DLD1 (cell line): ENCODE results near the gene OR6N1.

Experiments used
- in situ Hi-C: cut with HindIII; loops from 2 replicates; pipeline ENCODE4 v1.10.0; 2017; ENCODE audit warnings: low sequenced_read_pairs

The OR6N1 gene

DNA sequence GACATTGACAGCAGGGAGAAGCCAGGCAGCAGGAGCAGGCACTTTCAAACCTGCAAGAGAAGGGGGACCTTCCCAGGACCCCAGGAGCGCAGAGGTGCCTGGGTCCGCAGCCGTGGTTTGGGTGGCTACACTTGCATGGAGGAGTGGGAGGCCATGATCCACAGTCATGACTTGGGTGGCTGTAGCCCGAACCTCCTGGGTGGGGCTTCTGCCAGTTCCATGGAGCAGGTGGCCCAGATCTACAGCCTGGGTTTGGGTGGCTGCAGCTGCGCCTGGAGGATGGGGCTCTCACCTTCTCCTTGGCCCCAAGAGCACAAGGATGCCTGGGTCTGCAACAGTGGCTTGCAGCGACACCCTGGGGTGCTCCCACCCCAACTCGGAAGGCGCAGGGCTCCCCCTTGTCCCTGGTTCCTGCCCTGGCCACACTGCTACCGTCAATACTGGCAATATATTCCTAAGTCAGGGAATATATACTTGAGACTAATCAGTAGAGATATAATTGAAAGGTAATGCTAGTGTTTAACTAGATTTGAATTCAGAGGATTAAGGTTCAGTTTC lies 19.8 kb downstream of the OR6N1 start:
- in situ Hi-C loops = no loop called here

DNA sequence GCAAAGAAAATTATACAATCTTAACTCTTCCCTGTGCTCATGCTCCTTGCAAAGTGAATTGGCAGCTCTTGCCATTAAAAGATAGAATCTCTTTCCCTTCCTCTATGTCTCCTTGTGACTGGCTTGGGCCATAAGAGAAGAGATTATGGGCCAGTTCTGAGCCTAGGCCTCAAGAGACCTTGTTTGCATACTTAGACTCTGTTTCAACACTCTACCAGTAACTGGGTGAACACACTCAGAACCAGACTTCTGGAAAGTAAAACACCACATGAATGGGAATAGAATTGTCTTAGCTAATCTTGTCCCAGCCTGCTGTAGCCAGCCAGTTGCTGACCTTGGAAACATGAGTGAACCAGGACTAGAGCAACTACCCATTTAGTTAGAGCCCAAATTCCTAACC lies 36.1 kb downstream of the OR6N1 start:
- in situ Hi-C loops = no loop called here

DNA sequence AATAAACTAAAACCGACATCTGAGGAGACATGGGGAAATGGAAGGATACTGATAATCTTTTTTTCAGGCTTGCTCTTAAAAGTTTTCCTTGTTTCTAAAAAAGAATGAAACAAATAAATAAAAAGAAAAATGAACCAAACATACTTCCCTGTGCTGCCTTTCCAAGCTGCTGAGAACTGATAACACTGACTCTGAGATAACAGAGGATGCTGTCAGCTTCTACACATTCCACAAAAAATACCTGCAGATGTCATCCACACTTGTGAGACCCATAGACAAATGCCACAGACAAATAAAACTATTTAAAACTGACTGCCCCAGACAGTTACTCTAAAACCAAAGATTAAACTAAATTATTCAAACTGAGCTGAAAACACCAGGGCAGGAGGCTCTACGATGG lies 39.5 kb downstream of the OR6N1 start:
- in situ Hi-C loops = no loop called here

DNA sequence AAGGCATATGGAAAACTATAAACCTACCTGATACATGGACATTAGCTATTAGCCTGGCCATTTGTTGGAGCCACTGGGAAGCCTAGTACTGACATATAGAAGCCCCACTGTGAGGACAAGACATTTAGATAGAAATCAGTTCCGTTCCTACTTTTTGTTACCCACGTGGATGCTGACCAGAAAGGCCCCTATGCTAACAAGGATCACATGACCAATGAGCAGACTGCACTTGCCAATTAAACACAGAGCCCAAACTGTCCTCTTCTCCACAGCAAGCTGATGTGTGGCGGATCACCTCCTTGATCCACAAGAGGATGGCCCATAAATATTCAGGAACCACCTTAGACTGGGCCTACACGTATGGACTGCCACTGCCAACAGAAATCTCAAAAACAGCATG lies 40.3 kb downstream of the OR6N1 start:
- in situ Hi-C loops = no loop called here

DNA sequence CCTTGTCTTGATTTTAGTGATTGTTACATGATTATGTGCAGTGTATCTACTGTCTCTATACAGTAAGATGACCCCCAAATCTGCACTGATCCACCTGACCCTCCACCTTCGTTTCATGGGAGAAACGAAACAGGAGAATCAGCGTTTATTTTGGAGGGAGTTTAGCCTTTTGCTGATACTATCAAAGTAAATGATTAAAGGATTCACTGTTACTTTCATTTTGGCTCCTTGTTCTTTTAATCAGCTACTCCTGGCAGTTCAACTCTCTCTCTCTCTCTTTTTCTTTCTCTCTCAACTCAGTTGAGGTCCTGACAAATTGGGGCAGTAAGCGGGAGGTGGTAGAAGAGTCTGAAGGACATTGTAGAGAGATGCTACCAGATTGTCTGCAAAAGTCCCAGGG lies 41.5 kb downstream of the OR6N1 start:
- in situ Hi-C loops = no loop called here

DNA sequence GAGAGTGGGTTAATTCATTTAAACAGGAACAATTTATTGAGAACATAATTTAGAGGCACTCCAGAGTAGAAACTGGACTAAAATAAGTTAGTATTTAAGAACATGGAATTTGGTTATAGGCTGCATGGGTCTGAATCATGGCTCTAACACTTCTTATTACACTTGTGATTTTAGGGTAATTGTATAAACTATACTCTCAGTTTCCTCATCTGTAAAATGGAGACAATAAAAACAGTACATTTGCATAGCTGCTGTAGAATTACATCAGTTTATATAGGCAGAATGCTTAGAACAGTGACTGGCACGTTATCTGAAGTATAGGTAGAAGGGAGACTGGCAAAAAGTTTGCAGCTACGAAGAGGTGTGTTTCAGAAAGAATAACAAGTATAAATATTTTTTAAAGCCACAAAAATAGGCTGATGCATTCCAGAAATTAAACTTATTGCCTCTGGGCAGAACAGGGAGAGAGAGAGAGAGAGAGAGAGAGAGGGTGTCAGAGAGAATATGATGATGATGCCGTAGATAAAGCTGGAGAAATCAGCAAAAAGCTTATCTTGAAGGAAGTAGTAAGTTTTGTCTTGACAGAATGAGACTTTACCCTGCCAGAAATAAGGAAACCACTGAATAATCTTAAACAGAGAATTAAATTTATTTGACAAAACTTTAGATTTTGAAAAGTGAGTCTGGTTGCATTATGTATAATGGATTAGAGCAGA lies 43.3 kb downstream of the OR6N1 start:
- in situ Hi-C loops = no loop called here

DNA sequence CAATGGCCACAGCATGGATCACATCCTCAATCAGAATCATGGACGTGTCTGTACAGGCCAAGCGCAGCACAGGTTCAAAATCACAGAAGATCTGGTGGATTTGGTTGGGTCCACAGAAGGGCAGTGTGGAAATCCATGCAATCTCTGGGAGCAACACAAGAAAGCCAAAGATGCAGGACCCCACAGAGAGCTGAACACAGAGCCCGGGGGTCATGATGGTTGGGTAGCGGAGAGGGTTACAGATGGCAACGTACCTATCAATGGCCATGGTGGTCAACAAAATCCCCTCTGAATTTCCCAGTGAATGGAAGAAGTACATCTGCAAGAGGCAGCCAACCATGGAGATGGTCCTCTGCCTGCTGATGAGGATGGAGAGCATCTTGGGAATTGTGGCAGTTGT lies 47.6 kb downstream of the OR6N1 start:
- in situ Hi-C loops = no loop called here

DNA sequence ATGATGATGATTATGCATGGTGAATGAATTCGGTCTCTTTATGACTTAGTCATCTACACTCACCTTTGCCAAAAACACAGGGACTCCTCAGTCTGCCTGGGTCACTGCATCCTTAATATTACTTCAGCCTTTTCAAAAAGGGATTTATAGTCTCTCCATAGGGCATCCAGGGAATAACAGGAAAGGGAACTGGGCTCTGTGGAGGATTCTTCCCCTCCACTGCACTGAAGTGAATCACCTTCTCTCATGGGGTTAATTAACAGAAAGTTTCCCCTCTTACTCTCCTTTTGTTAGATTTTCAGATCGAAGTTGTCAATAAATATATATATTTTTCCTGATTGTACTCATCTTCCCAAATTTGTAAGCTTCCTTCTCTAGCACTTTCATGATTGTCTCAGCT lies 51.4 kb downstream of the OR6N1 start, which contains the start of gene OR6K3:
Gene OR6K3 (minus strand): TSS at position 101 of the 400 bp plus-strand sequence. CDS start 2,605 bp downstream, outside the sequence.
- in situ Hi-C loops = no loop called here

DNA sequence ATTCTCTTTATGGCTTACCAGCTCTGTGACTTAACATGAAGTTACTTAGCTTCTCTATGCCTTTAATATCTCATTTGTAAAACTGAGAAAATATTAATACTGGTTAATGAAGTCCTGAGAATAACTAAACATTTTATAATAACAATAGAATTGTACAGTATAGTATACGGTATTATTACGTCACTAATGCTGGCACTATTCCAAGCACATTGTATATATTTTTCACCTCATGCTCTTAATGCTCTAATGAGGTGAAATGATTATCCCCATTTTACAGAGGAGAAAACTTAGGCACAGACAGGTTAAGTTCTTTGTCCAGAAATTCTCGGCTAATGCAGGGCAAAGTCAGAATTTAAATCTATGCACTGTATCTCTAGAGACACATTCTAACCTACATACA lies 52.3 kb downstream of the OR6N1 start:
- in situ Hi-C loops = no loop called here

DNA sequence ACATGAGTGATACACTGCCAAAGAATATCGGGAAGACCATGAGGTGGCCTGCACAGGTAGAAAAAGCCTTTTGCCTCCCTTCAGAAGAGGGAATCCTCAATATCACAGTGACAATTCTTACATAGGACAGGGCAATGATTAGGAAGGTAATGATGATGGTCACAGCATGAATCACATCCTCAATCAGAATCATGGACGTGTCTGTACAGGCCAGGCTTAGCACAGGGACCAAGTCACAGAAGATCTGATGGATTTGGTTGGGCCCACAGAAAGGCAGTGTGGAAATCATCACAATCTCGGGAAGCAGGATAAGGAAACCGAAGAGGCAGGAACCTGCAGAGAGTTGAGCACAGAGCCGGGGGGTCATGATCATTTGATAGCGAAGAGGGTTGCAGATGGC lies 54.7 kb downstream of the OR6N1 start:
- in situ Hi-C loops = no loop called here

DNA sequence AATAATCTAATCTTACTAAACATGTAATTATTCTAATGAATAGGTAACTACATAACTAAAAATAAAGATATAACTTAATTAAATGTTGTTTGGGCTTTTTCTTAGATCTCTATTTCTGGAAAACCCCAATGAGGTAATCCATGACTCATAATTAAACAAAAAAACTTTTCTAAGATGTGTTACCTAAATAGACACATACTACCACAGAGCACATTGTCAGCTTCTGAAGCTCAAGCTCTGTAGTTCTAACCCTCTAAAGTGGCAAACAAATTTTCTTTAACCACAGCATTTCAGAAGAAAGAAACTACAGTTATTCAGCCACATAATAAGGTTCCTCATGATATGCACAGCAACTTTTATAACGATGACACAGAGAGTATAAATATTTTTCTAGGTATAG lies 55.7 kb downstream of the OR6N1 start:
- in situ Hi-C loops = no loop called here

DNA sequence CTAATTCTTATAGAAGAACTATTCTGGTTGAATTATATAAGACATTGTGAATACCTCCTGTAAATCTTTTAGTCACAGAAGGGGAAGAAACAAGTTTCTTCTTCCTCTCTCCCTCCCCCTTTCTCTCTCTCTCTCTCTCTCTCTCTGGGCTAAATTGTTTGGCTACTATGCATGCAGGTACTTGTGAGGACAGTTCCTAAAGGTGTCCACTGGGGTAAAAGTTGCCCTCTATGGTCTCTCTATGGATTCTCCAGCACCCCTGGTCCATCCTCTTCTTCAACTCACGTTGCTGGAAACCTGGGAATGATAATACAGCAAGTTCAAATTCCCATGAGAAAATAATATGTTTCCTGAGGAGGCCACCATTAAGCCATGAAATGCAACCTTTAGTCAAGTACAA lies 57.2 kb downstream of the OR6N1 start:
- in situ Hi-C loops = no loop called here
